ENCODE measurements around the gene RNF217.

RNF217 gene

DNA sequence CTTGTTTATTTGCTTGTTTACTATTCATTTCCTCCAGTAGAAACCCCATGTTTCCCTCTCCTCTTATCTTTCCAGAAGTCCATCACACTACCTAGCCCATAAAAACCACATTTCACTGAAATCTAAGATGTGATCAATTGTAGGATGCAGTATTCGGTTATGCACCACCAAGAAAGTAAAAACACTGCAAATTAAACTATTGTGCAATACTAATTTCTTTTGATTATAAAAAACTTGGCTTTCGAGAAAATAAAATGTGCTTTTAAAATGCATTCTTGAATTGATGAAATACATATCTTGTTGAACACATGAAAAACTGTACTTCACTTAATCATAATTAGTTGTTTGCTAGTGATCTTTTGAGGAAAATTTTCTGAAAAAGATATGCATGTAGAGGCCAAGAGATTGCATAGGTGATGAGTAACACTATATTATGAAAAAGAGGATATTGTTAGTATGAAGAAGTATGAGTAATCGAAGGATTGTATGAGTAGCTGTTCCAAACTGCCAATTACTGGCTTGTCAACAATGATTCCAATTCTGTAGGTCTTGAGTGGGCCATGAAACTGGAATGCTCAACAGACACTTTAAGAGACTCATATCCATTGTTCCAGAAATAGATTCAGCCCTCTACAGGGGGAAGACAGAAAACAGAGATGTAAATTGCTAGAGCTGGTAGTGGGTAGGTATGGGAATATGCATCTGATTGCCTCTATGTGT, 79.7 kb downstream of the RNF217 start (continued):
- TF ChIP-seq, protein P1, sequence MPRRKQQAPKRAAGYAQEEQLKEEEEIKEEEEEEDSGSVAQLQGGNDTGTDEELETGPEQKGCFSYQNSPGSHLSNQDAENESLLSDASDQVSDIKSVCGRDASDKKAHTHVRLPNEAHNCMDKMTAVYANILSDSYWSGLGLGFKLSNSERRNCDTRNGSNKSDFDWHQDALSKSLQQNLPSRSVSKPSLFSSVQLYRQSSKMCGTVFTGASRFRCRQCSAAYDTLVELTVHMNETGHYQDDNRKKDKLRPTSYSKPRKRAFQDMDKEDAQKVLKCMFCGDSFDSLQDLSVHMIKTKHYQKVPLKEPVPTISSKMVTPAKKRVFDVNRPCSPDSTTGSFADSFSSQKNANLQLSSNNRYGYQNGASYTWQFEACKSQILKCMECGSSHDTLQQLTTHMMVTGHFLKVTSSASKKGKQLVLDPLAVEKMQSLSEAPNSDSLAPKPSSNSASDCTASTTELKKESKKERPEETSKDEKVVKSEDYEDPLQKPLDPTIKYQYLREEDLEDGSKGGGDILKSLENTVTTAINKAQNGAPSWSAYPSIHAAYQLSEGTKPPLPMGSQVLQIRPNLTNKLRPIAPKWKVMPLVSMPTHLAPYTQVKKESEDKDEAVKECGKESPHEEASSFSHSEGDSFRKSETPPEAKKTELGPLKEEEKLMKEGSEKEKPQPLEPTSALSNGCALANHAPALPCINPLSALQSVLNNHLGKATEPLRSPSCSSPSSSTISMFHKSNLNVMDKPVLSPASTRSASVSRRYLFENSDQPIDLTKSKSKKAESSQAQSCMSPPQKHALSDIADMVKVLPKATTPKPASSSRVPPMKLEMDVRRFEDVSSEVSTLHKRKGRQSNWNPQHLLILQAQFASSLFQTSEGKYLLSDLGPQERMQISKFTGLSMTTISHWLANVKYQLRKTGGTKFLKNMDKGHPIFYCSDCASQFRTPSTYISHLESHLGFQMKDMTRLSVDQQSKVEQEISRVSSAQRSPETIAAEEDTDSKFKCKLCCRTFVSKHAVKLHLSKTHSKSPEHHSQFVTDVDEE (CRISPR knock-in tag; IDR thresholded peaks at IDR 0.05), result no peak
- TF ChIP-seq BACH2 (CRISPR knock-in tag; IDR thresholded peaks at IDR 0.05; ENCODE audit: borderline replicate concordance) (no peak), ZNF565 (CRISPR knock-in tag; conservative IDR thresholded peaks at IDR 0.05; ENCODE audit: low read depth) (no peak), ESRRG (CRISPR knock-in tag; IDR thresholded peaks at IDR 0.05) (no peak), TOX (CRISPR knock-in tag; IDR thresholded peaks at IDR 0.05; ENCODE audit: borderline replicate concordance) (no peak), ZC3H10 (CRISPR knock-in tag; IDR thresholded peaks at IDR 0.05) (no peak)

DNA sequence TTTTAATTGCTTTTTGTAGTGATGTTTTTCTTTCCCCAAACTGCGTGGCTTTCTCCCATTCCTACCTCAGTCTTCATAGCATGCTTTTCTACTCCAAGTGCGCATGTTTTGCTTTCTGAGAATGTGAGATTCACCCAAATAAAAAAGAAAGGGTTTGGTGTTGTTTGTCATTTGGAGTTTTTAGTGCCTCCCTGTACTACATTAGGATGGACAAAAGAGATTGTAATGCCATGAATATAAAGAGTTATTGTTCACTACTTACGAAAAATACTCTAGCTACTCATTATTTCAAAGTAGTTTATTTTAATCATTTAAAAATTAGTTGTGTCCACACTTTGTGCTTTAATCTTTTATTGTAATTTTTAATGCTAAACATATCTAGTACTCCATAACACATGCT, 81.8 kb downstream of the RNF217 start:
- ATAC-seq, result no peak
- TF ChIP-seq, protein P2, sequence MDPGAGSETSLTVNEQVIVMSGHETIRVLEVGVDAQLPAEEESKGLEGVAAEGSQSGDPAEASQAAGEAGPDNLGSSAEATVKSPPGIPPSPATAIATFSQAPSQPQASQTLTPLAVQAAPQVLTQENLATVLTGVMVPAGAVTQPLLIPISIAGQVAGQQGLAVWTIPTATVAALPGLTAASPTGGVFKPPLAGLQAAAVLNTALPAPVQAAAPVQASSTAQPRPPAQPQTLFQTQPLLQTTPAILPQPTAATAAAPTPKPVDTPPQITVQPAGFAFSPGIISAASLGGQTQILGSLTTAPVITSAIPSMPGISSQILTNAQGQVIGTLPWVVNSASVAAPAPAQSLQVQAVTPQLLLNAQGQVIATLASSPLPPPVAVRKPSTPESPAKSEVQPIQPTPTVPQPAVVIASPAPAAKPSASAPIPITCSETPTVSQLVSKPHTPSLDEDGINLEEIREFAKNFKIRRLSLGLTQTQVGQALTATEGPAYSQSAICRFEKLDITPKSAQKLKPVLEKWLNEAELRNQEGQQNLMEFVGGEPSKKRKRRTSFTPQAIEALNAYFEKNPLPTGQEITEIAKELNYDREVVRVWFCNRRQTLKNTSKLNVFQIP (CRISPR knock-in tag; IDR thresholded peaks at IDR 0.05; ENCODE audit: borderline replicate concordance, low read depth), result no peak
- TF ChIP-seq, protein P1 (CRISPR knock-in tag; IDR thresholded peaks at IDR 0.05), result no peak
- no peak for TF ChIP-seq ZNF565 (CRISPR knock-in tag; conservative IDR thresholded peaks at IDR 0.05; ENCODE audit: low read depth)
- no peak for TF ChIP-seq SNAI2 (CRISPR knock-in tag; IDR thresholded peaks at IDR 0.05)
- no peak for TF ChIP-seq ZNF70 (CRISPR knock-in tag; IDR thresholded peaks at IDR 0.05)
- TF ChIP-seq, protein P3, sequence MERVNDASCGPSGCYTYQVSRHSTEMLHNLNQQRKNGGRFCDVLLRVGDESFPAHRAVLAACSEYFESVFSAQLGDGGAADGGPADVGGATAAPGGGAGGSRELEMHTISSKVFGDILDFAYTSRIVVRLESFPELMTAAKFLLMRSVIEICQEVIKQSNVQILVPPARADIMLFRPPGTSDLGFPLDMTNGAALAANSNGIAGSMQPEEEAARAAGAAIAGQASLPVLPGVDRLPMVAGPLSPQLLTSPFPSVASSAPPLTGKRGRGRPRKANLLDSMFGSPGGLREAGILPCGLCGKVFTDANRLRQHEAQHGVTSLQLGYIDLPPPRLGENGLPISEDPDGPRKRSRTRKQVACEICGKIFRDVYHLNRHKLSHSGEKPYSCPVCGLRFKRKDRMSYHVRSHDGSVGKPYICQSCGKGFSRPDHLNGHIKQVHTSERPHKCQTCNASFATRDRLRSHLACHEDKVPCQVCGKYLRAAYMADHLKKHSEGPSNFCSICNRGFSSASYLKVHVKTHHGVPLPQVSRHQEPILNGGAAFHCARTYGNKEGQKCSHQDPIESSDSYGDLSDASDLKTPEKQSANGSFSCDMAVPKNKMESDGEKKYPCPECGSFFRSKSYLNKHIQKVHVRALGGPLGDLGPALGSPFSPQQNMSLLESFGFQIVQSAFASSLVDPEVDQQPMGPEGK (CRISPR knock-in tag; IDR thresholded peaks at IDR 0.05; ENCODE audit: borderline replicate concordance), result no peak
- TF ChIP-seq TOX (CRISPR knock-in tag; IDR thresholded peaks at IDR 0.05; ENCODE audit: borderline replicate concordance), result no peak
- no peak for TF ChIP-seq ARNTL (CRISPR knock-in tag; IDR thresholded peaks at IDR 0.05; ENCODE audit: borderline replicate concordance, low read depth)
- TF ChIP-seq ZFP30 (CRISPR knock-in tag; IDR thresholded peaks at IDR 0.05), result no peak
- TF ChIP-seq ESRRG (CRISPR knock-in tag; IDR thresholded peaks at IDR 0.05), result no peak
- TF ChIP-seq ZC3H10 (CRISPR knock-in tag; IDR thresholded peaks at IDR 0.05), result no peak
- no peak for TF ChIP-seq PPARA (CRISPR knock-in tag; IDR thresholded peaks at IDR 0.05; ENCODE audit: borderline replicate concordance)
- TF ChIP-seq TCF4 (CRISPR knock-in tag; IDR thresholded peaks at IDR 0.05; ENCODE audit: borderline replicate concordance), result no peak
- TF ChIP-seq OSR1 (CRISPR knock-in tag; IDR thresholded peaks at IDR 0.05), result no peak
- no peak for TF ChIP-seq CSDC2 (CRISPR knock-in tag; IDR thresholded peaks at IDR 0.05)
- no peak for TF ChIP-seq ISL1 (CRISPR knock-in tag; IDR thresholded peaks at IDR 0.05)

DNA sequence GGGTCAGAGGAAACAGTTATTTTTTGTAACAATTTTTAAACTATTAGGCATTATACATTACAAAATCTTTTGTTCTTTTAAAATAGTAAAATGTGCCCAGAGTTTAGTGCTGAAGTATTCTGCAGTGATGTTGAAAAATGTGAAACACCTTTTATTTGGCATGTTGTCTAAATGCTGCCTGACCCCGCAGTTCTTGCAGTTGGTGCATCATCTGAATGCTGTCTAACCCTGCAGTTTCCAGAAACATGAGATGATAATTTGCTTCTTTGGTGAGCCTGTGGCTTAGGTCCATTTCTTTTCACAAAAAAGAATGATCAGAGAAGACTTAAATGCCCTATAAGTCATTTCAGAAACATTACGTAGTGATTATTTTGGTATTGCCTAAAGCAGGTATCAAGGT, 82.4 kb downstream of the RNF217 start:
- TF ChIP-seq, protein P4, sequence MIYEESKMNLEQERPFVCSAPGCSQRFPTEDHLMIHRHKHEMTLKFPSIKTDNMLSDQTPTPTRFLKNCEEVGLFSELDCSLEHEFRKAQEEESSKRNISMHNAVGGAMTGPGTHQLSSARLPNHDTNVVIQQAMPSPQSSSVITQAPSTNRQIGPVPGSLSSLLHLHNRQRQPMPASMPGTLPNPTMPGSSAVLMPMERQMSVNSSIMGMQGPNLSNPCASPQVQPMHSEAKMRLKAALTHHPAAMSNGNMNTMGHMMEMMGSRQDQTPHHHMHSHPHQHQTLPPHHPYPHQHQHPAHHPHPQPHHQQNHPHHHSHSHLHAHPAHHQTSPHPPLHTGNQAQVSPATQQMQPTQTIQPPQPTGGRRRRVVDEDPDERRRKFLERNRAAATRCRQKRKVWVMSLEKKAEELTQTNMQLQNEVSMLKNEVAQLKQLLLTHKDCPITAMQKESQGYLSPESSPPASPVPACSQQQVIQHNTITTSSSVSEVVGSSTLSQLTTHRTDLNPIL (CRISPR knock-in tag; IDR thresholded peaks at IDR 0.05; ENCODE audit: low read depth), result no peak
- no peak for ATAC-seq

Measured in SK-N-SH treated with all-trans-retinoic acid at 6 μM for 48 hours (cell line).